Stomach (tissue), 4 donors: ENCODE data around the gene TBC1D32.

Experiments used
- CTCF ChIP-seq, 7 experiments: fragments of 450-650 bp in 4 of 7; fragments of 200-600 bp in 3 of 7; sonication (generic) in 3 of 7; IDR thresholded peaks; one replicate each; pipeline ENCODE4 v1.5.1; 2016 to 2019; ENCODE audit warnings: antibody characterized with exemption in 7 of 7, control low read depth in 2 of 7, mild to moderate bottlenecking in 1 of 7
- EP300 ChIP-seq: sonication (generic); formaldehyde crosslinking; IDR thresholded peaks from one replicate; pipeline ENCODE4 v1.6.1; 2017; ENCODE audit warnings: antibody characterized with exemption
- POLR2A ChIP-seq, 4 donors: fragments of 450-650 bp; IDR thresholded peaks; one replicate each; pipeline ENCODE4 v1.6.1; 2016; ENCODE audit warnings: antibody characterized with exemption in 4 of 4, control low read depth in 2 of 4, mild to moderate bottlenecking in 1 of 4, moderate library complexity in 1 of 4

- TF ChIP-seq CTCF (IDR thresholded peaks at IDR 0.05) (no peak), EP300 (no peak), POLR2A (IDR thresholded peaks at IDR 0.05) (no peak)
These were observed 42.1 kb upstream of the TBC1D32 start for GRCh38 chr6:121376411-121376810.
